NCI-H82 treated with DMSO at 0.1 percent for 48 hours (cell line): Measurements from ENCODE around the gene MTRF1L.
A peak's percentile ranks its signal among the peaks of the same experiment; 100 is the strongest.
"Not testable (repeated sequence)": the region's sequence is repeated elsewhere in the genome, so short reads cannot be mapped to it uniquely, and the experiment has no call there.

Experiments used
- DNase-seq: peaks from one replicate; lab custom pipeline; 2025; ENCODE audit not compliant: unreplicated experiment; lab: John Stamatoyannopoulos, UW

The MTRF1L gene

DNA sequence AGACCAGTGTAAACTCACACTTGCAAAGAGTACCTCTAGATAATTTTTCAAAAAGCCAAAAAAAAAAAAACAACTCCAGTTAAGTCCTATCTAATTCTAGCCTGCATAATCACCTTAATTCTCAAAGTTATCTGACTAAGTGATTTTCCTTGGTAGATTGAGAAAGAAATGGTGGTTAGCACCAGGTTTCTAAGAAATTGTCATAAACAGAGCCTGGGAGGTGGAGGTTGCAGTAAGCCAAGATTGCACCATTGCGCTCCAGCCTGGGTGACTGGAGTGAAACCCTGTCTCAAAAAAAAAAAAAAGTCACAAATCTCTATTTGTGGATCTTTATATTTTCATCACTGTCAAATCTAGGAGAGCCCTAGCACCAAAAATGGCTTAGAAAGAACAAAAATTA lies 28.6 kb downstream of the MTRF1L start:
- DNase-seq = no peak

DNA sequence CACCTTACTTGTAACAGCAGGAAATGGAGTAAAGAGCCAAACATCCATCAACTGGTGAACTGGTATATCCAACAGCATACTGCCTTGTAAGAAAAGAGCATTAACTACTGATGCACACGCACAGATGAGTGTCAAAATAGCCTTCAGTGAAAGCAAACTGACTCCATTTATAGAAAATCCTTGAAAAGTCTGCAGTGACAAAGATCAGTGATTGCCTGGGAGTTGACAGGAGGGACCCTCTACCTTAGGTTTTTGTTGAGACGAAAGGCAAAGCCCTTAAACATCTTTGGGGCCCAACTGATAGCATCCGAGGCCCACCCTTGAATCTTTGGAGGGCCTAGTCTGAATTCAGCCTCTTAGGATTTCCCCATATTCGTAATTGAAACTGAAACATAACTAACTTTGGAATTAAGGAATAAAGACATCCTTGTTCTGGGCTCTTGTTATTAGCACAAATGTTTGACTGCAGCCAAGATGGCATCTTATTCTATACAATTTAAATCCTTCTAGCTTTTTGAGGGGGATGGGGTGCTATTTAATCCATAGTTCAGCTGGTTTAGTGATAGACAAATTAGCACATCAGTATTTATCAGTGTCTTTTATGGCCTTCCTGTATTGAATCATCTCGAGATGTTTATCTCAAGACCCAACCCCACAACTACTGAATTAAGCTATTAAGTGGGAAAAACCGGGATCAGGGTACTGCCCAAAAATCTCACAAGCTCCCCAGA lies 32.7 kb downstream of the MTRF1L start:
- DNase-seq = no peak

DNA sequence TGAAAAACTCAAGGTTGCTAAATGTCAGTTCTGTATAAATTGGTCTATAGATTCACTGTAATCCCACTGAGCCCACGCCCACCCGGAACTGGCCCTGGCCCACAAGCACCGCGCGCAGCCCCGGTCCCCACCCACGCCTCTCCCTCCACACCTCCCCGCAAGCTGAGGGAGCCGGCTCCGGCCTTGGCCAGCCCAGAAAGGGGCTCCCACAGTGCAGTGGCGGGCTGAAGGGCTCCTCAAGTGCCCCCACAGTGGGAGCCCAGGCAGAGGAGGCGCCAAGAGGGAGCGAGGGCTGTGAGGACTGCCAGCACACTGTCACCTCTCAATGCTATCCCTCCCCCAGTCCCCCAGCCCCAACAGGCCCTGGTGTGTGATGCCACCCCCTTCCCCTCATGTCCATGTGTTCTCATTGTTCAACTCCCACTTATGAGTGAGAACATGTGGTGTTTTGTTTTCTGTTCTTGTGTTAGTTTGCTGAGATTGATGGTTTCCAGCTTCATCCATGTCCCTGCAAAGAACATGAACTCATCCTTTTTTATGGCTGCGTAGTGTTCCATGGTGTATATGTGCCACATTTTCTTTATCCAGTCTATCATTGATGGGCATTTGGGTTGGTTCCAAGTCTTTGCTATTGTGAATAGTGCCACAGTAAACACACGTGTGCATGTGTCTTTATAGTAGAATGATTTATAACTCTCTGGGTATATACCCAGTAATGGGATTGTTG lies 36.2 kb downstream of the MTRF1L start:
- not testable (repeated sequence) for DNase-seq

DNA sequence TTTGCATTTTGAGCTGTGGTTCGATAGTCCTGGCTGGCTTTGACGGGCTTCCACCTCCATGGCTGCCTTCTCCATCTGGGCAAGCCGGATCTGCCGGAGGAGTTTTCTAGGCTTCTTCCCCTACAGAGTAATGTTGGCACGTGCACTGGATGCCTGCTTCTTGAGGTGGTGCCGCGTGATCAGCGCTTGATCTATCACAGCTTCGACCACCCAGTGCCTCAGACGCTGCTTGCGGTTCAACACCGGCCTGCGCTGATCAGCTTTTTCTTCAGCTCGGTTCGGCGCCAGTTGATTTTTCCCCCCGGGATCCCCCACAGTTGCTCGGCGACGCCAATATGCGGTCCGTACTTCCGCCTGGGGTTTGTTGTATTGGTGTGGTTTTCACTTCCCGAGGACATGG lies 43.2 kb downstream of the MTRF1L start:
- DNase-seq = no peak

DNA sequence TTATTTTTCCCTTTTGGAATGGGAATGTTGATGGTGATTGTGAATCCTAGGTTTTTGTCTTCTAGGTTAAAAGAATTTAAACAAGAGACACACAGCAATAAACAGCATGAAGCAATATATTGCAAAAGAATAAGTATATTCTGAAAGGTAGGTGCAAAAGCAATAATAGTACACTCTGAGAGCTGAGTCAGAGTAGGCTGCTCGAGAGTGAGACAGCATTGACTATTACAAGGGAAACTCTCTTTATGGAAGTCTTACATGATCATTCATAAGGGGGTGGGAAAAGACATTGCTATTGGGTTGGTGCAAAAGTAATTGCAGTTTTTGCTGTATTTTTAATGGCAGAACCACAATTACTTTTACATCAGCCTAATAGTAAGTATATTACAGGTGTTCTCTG lies 44.7 kb downstream of the MTRF1L start:
- no peak for DNase-seq

DNA sequence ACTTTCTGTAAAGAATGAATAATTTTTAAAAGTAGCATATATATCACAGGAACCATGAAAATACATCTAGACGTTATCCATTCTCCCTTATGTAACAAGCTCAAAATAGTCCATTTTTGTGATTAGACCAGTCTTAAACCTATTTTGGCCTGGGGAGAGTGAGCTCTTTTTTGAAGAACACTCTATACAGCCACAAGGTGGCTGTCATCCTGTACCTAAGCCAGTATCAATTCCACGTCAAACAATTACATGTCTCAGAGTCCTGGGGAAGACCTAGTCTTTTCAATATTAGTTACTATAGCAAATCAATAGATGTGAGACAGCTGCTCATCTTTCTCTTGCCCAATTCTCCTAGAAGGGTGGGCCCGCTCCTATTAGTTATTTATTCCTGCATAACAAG lies 48.1 kb downstream of the MTRF1L start:
- no peak for DNase-seq

DNA sequence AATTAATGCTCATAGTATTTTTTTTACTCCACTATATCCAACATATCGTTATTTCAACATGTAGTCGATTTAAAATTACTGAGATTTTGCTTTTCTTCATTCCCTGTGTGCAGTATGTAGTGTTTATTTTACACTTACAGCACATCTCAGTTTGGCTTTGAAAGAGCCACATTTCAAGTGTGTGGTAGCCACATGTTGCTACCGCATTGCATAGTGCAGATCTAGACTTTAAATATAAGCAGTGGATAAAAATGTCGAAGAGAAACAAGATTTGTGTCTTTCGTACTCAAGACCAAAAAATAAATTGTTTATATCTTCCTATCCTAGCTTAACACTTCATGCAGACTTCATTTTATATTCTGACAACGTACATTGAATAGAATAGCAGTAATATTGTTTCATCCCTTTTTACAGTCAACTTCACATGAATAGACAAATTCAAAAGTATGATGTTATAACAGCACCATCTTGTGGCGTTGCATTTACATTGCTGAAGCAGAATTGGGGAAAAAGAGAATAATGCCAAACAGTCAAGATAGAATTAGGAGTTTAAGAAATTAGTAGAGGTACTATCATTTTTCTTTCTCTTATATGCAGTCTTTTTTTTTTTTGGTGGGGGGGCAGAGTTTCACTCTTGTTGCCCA lies 49.5 kb downstream of the MTRF1L start:
- DNase-seq = no peak

DNA sequence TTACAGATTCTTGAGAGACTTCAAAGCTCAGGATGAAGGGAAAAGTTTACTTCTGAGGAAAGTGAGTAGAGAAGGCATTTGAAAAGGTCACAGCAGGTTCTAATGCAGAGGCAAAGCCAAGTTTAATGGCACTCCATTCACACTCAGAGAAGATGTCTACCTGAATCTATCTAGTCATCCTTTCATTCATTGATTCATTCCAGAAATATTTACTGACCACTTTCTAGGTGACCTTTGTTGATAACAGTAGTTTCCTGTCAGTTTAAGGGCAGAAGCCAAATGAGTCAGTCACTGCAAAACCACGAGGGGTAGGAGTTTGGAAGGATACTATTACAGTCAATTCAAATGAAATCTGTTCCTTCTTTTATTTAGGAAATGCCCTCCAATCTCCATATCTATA lies 50.5 kb downstream of the MTRF1L start:
- no peak for DNase-seq

DNA sequence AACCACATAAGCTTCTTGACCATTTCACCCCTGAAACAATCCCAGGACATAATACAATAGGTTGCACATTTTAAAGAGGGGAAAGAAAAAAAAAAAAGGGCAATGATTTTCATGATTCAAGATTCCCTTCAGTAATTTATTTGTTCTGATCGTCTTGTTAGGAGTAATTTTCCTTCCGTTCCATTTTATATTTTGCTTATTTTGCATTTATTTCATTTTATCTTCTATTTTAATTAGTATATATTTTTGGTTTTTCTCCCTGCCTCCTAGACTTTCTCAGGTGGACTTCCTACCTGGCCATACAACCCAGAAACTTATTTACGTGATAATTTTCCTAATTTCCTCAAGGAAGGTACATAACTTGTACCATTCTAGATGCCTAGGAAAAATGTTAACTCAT lies 52.3 kb downstream of the MTRF1L start:
- DNase-seq = no peak

DNA sequence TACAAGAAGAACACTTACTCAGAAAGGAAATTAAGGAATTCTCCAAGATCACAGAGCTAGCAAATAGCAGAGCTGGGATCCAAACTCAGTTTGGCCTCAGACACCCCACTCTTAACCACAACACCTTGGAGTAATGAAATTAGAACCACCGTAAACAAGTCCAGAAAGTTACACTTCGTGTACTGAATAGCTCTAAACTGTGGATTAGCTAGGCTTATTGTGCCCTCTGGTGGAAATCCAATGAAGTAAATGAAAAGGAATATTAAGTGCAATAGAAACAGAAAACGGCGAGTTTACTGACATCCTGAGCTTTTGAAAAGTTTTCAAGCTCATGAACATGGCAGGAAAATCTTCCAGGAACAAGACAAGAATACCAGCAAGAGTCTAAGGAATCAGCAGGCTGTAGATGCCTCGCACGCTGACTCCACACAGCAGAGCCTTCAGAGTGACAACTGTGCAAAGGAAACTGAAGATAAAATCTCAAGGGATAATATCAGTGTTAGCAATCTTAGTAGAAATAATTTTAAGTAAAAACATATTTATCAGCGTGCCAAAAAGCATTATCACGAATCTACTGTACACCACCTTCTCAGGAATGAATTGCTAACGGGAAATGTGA lies 54.2 kb downstream of the MTRF1L start:
- peak; percentile 31 for DNase-seq

DNA sequence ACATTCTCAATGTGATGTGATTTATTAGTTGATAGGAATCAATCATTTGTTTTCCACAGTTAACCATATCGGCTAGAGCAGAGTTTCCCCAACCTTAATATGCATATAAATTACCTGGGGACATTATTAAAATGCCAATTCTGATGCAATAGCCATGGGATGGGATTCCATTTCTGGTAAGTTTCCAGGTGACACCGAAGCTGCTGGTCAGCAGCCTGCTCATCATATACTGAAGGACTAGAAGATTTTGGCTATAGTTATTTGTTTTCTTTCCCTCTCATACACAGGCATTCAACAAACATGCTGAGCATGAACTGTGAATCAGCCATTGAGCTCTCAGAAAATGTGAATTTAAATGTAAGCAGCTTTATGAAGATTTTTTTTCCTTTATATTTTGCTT lies 55.5 kb downstream of the MTRF1L start:
- no peak for DNase-seq

DNA sequence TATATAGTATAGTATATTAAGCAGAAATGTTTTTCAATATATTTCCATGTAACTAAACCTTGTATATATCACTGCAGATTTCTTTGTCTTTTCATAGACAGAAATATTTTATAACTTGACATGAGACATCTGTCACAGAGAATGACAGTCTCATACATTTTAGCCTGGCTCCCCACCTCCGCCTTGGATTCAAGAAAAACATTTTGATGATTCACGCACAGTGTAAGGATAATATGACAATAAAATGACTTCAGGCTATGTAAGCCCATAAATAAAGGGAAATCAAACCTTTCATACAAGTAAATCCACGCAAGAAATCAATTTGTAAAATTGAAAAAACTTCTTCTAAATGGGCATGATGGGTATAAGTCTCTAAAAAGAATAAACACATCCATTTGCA lies 56.0 kb downstream of the MTRF1L start:
- no peak for DNase-seq

DNA sequence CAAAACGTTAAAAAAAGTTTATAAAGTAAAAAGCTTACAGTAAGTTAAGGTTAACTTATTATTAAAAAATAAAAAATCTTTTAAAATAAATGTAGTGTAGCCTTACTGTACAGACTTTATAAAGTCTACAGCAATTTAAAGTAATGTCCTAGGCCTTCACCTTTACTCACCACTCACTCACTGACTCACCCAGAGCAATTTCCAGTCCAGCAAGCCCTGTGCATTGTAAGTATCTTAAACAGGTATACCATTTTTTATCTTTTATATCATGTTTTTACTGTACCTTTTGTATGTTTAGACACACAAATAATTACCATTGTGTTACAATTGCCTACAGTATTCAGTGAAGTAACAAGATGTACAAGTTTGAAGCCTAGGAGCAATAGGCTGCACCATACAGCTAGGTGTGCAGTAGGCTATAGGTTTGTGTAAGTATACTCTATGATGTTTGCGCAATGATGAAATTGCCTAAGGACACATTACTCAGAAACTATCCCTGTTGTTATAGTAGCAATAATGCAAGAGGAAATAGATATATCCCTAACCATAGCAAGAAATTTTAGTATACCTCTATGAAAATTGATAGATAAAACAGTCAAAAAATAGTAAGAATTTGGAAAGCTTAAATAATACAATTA lies 59.1 kb downstream of the MTRF1L start:
- DNase-seq = no peak

DNA sequence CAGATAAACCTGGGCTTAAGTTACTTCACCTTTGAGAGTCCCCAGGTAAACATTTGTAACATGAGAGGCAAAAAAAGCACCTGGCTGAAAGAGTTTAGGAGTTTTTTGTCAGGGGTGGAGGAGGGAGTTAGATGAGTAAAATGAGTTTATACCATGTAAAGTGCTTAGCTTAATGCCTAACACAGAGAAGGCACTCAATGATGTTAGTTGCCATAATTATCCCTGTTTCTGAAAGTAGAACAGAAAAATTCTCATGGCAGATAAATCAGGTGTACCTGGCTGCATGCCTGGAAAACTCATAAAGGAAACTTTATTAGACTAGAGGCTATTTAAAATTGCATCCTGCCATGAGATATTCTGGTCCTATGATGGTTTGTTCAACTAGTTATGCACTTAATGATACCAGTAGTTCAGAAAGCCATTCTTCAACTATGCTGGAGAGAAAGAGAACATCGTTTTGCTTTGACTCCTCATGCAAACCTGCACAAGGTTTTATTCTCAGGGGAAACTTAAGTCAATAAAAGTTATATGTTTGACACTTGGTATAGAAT lies 60.1 kb downstream of the MTRF1L start:
- DNase-seq = no peak

DNA sequence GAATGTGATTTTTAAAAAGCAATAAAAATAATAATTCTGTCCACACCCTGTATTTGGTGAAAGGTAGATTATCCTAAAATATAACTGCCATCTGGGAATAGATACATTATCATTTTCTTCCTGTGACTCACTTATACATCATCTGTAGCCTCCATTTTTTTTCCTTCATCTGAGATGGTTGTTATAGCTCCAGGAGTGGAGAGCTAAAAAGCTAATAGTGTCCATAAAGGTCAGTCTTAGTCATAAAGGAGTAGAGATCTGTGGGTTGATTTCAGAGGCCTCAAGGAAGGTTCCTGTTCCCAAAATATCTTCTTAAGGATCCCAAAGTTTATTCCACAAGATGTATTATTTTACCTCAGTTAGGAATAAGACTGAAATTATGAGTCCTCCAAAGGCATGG lies 60.8 kb downstream of the MTRF1L start:
- no peak for DNase-seq
